Lower leg skin (tissue), 4 donors: ENCODE results near the gene CKMT2. TPM values are rescaled to one million over a fixed set of nuclear protein-coding genes. Genes with fewer than 3 reads are reported as not detected.
"Not testable (repeated sequence)": the region's sequence is repeated elsewhere in the genome, so short reads cannot be mapped to it uniquely, and the experiment has no call there.

Experiments used
- DNase-seq, 2 donors: peaks; one replicate each; pipeline ENCODE4 v3.0.0-alpha.2; 2019; ENCODE audit warnings: low spot score in 2 of 2
- H3K4me3 ChIP-seq: fragments of 200-600 bp; sonication (generic); 2 replicates; pipeline ENCODE4 v1.5.1; 2017; ENCODE audit warnings: mild to moderate bottlenecking, low read depth; ENCODE audit not compliant: poor library complexity, severe bottlenecking
- CTCF ChIP-seq, 3 donors: fragments of 450-650 bp; IDR thresholded peaks; one replicate each; pipeline ENCODE4 v1.5.1; 2016; ENCODE audit warnings: antibody characterized with exemption in 3 of 3, mild to moderate bottlenecking in 3 of 3, moderate library complexity in 2 of 3
- POLR2A ChIP-seq, 2 donors: fragments of 450-650 bp; IDR thresholded peaks; one replicate each; pipeline ENCODE4 v1.6.1; 2016 to 2017; ENCODE audit warnings: antibody characterized with exemption in 2 of 2, mild to moderate bottlenecking in 1 of 2, moderate library complexity in 1 of 2
- WGBS, 2 donors: methylation state at CpG; one replicate each; pipeline ENCODE4 v1.1.5; 2018; 5-methylcytosine and 5-hydroxymethylcytosine counted together
- intact Hi-C: fragments of 100-400 bp; cut with DNase I; formaldehyde crosslinking; loops from one replicate; pipeline ENCODE4 v1.15.0; 2023; ENCODE audit warnings: low total_unique reads
- total RNA-seq, 4 donors: library from RNA; depleted of rRNA; stranded (reverse); fragments of >200 nt; gene quantifications; one replicate each; pipeline ENCODE4 v1.1.0, GENCODE V29; 2016

Gene CKMT2
- total RNA-seq, 4 donors from 2014 or later: 4.0 to 19.7 (median 7.8) TPM

- H3K4me3 ChIP-seq: no peak overlapping the region
- intact Hi-C loops: no loop called here
- DNase-seq: no peak
- TF ChIP-seq POLR2A (IDR thresholded peaks at IDR 0.05) (no peak), CTCF (IDR thresholded peaks at IDR 0.05) (no peak)
Observed at GRCh38 chr5:81265101-81265500, 32.0 kb downstream of the CKMT2 start.

- WGBS, 2 donors: 39 to 44% methylated on average over 3 of the region's 3 CpGs
- no peak for DNase-seq
- TF ChIP-seq POLR2A (IDR thresholded peaks at IDR 0.05) (no peak), CTCF (IDR thresholded peaks at IDR 0.05) (no peak)
- no peak overlapping the region for H3K4me3 ChIP-seq
- intact Hi-C loops: no loop called here
Observed at GRCh38 chr5:81268521-81269196, 35.5 kb downstream of the CKMT2 start.

GRCh38 chr5:81269751-81270393 lies 36.8 kb downstream of the CKMT2 start:
- intact Hi-C loops: no loop called here
- TF ChIP-seq POLR2A (IDR thresholded peaks at IDR 0.05) (no peak), CTCF (IDR thresholded peaks at IDR 0.05) (no peak)
- no peak overlapping the region for H3K4me3 ChIP-seq
- 90 to 94% methylated on average over 8 of the region's 8 CpGs for WGBS, 2 donors
- no peak for DNase-seq

GRCh38 chr5:81270394-81271027 lies 37.4 kb downstream of the CKMT2 start:
- intact Hi-C loops, DNase-seq, H3K4me3 ChIP-seq: not testable (repeated sequence)
- 96 to 100% methylated on average over 2 of the region's 2 CpGs for WGBS, 2 donors

GRCh38 chr5:81283976-81284375 lies 50.9 kb downstream of the CKMT2 start:
- DNase-seq: no peak
- intact Hi-C loops: no loop called here
- no peak for TF ChIP-seq CTCF (IDR thresholded peaks at IDR 0.05)
- TF ChIP-seq POLR2A (IDR thresholded peaks at IDR 0.05): no peak
- 75 to 80% methylated on average over 1 of the region's 1 CpG for WGBS, 2 donors
- H3K4me3 ChIP-seq: no peak overlapping the region

GRCh38 chr5:81286059-81286617 lies 53.0 kb downstream of the CKMT2 start:
- TF ChIP-seq POLR2A (IDR thresholded peaks at IDR 0.05) (no peak), CTCF (IDR thresholded peaks at IDR 0.05) (no peak)
- intact Hi-C loops: no loop called here
- no peak overlapping the region for H3K4me3 ChIP-seq
- no peak for DNase-seq
- WGBS, 2 donors: 60 to 70% methylated on average over 3 of the region's 3 CpGs
